ENCODE results near the gene NCS1.

DNA sequence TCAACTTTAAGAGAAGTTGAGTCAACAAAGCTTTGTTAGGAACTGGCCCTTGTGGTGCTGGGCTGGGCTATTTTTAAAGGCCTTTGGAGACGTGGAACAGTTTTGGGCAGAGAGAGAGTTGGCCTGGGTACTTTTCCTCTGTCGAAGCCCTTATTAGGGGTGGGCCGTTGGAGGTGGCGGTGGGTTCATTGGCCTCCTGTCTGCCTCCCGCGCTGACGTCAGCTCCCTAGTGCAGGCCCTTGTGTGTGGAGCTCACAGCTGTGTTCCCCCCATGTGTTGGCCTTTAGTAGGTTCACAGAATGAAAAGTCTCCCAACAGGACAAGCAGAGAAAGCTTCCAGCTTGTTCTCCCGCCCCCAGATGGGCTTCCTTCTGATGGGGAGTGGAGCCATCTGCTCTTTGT lies 2.7 kb downstream of the NCS1 start:
- no peak for TF ChIP-seq EZH2 (IDR thresholded peaks at IDR 0.05; ENCODE audit: insufficient read depth, poor library complexity, severe bottlenecking)
- no peak for TF ChIP-seq EZH2phosphoT487 (IDR thresholded peaks at IDR 0.05; ENCODE audit: insufficient read depth, low read depth)
